ENCODE results near the gene WHRN. TPM values are rescaled to one million over a fixed set of nuclear protein-coding genes. Genes with fewer than 3 reads are reported as not detected.

The WHRN gene
- total RNA-seq, 2 experiments from 2014 or later: 0.19 to 2.1 TPM

DNA sequence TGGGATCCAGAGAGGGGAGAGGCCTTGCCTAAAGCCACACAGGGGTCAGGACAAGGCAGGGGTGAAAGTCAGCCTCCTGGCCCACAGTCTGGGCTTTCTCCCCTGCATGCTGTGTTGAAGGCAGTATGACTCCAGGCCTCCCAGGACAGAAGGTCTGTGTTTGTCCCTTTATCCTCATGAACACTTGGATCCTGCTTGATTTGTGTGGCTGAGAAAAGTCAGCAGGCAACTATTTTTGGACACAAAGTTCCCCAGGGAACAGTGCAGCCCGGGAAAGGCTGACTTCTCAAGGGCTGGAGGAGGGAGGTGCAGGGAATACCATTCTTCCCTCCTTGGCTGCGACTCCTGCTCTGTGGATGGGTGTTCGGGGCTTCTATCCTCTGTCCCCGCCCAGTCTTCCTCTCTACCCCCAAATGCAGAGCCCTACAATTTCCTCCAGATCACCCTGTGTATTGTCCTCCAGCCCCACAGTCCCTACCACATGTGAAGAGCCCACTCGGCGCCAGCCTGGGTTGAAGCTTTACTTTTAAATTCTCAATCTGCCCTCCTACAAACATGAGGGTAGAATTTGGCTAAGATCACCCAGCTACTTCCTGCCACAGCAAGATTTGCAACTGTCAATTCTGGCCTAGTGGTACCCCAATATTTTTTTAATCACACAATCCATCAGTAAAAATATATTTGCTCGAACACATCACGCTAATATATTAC lies 121.6 kb downstream of the WHRN start:
- Histone ChIP-seq H3K4me3 (ENCODE audit: low read depth, low read length, poor library complexity, severe bottlenecking) (peak overlapping the region; percentile 76), H3K4me1 (ENCODE audit: insufficient read depth, low read length, poor library complexity, severe bottlenecking) (peaks cover 66% of the 10 kb centered on the region)

DNA sequence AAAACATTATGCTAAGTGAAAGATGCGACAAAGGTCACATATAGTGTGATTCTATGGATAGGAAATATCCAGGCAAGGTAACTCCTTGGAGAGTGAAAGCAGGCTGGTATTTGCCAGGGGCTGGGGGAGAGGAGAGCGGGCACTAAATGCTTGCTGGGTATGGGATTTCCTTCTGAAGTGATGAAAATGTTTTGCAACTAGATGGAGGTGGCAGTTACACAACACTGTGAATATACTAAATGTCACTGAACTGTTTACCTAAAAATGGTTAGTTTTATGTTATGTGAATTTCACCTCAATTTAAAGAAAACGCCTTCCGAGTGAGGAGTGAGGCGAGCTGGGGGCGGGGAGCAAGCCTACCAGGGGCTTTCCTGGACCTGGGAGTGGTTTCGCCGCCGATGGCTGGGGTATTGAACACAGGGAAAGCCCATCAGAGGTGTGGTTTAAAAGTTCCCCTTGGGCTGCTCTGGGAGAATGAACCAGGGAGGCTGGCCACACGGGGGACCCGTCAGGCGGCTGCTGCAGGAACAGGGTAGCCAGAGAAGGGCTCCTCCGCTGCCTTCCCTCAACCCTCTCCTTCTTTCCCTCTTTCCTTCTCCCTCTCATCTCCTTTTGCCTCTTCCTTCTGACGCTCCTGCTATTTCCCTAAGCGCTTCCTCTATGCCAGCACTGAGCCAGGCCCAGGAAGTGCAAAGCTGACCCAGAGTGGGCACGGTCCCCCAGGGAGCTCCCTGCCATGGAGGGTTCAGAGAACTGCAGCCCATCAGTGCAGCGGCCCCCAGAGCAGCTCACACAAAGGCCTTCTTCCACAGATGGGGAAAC lies 122.4 kb downstream of the WHRN start:
- Histone ChIP-seq H3K4me2 (ENCODE audit: low read length) (peak overlapping the region; percentile 83), H2AFZ (ENCODE audit: low read length) (no peak overlapping the region), H3K9me3 (ENCODE audit: low read length) (no peaks in the 10 kb centered on the region), H4K20me1 (ENCODE audit: insufficient read depth, low read length) (no peaks in the 10 kb centered on the region), H3K36me3 (ENCODE audit: insufficient read depth, low read length) (peaks cover 80% of the 10 kb centered on the region), H3K4me3 (ENCODE audit: low read depth, low read length, poor library complexity, severe bottlenecking) (peak overlapping the region; percentile 76), H3K9me2 (ENCODE audit: insufficient read depth, low read length) (no peaks in the 10 kb centered on the region), H3K79me2 (ENCODE audit: insufficient read depth, low read depth, low read length) (peaks cover 95% of the 10 kb centered on the region), H3K27ac (ENCODE audit: low read depth, low read length, poor library complexity, severe bottlenecking) (peak overlapping the region; percentile 97), H3K4me1 (ENCODE audit: insufficient read depth, low read length, poor library complexity, severe bottlenecking) (peaks cover 62% of the 10 kb centered on the region)
- no TSS peak for BruUV-seq (replicated peaks)
- ChIA-PET POLR2A (interaction anchor here (0.7 to 5.5 kb wide), 4 partner anchors 10 to 45 kb away, joined by 3 to 40 read pairs (median 8); no protein-coding TSS in a partner anchor), CTCF (ENCODE audit: unreplicated experiment) (no interaction called here)
- TF ChIP-seq EZH2phosphoT487 (IDR thresholded peaks at IDR 0.05; ENCODE audit: borderline replicate concordance, low read depth, low read length): no peak
- TF ChIP-seq, protein P1, sequence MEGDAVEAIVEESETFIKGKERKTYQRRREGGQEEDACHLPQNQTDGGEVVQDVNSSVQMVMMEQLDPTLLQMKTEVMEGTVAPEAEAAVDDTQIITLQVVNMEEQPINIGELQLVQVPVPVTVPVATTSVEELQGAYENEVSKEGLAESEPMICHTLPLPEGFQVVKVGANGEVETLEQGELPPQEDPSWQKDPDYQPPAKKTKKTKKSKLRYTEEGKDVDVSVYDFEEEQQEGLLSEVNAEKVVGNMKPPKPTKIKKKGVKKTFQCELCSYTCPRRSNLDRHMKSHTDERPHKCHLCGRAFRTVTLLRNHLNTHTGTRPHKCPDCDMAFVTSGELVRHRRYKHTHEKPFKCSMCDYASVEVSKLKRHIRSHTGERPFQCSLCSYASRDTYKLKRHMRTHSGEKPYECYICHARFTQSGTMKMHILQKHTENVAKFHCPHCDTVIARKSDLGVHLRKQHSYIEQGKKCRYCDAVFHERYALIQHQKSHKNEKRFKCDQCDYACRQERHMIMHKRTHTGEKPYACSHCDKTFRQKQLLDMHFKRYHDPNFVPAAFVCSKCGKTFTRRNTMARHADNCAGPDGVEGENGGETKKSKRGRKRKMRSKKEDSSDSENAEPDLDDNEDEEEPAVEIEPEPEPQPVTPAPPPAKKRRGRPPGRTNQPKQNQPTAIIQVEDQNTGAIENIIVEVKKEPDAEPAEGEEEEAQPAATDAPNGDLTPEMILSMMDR (conservative IDR thresholded peaks at IDR 0.05; ENCODE audit: low read length): no peak; the same call in none of the 2 replicates
- intact Hi-C loops (cut with micrococcal nuclease; ENCODE audit: unreplicated experiment): no loop called here
- no peak for DNase-seq (ENCODE audit: low spot score)

More for the DNA sequence above, 121.6 kb downstream of the WHRN start:
- Histone ChIP-seq H3K4me2 (ENCODE audit: low read length) (peak overlapping the region; percentile 83), H3K9me3 (ENCODE audit: low read length) (no peaks in the 10 kb centered on the region), H3K36me3 (ENCODE audit: insufficient read depth, low read length) (peaks cover 78% of the 10 kb centered on the region), H3K9me2 (ENCODE audit: insufficient read depth, low read length) (no peaks in the 10 kb centered on the region), H3K27ac (ENCODE audit: low read depth, low read length, poor library complexity, severe bottlenecking) (peak overlapping the region; percentile 97), H3K79me2 (ENCODE audit: insufficient read depth, low read depth, low read length) (peaks cover 95% of the 10 kb centered on the region), H4K20me1 (ENCODE audit: insufficient read depth, low read length) (no peaks in the 10 kb centered on the region), H2AFZ (ENCODE audit: low read length) (no peak overlapping the region)
- BruUV-seq (replicated peaks): no TSS peak
- ChIA-PET CTCF (ENCODE audit: unreplicated experiment) (no interaction called here), POLR2A (interaction anchor here (0.6 to 8.2 kb wide), 5 partner anchors 10 to 158 kb away, joined by 3 to 275 read pairs (median 11); no protein-coding TSS in a partner anchor)
- no peak for TF ChIP-seq EZH2phosphoT487 (IDR thresholded peaks at IDR 0.05; ENCODE audit: borderline replicate concordance, low read depth, low read length)
- TF ChIP-seq, protein P1 (conservative IDR thresholded peaks at IDR 0.05; ENCODE audit: low read length): no peak
- intact Hi-C loops (cut with micrococcal nuclease; ENCODE audit: unreplicated experiment): no loop called here
- no peak for DNase-seq (ENCODE audit: low spot score)

Measured in OCI-LY7 (cell line).